Measurements from ENCODE around the gene FMN1.

DNA sequence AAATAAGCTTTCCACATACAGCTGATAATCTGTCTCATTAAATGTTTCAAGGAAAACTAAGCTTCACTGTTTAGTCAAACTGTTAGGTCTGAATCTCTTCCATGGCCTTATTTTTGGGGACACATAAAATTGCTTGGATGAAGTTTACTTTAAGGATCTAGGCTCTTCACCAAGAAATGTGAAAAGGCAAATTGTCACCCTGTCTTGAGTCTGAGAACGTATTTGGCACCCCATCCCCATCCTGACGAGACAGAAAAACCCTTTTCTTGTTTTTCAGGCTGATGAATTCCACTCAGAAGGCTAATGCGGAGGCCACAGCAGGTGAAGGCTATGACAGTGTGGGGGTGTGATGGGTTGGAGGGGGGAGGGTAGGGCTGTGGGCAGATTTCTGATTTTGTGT lies 250.1 kb downstream of the FMN1 start:
- TF ChIP-seq, protein P1, sequence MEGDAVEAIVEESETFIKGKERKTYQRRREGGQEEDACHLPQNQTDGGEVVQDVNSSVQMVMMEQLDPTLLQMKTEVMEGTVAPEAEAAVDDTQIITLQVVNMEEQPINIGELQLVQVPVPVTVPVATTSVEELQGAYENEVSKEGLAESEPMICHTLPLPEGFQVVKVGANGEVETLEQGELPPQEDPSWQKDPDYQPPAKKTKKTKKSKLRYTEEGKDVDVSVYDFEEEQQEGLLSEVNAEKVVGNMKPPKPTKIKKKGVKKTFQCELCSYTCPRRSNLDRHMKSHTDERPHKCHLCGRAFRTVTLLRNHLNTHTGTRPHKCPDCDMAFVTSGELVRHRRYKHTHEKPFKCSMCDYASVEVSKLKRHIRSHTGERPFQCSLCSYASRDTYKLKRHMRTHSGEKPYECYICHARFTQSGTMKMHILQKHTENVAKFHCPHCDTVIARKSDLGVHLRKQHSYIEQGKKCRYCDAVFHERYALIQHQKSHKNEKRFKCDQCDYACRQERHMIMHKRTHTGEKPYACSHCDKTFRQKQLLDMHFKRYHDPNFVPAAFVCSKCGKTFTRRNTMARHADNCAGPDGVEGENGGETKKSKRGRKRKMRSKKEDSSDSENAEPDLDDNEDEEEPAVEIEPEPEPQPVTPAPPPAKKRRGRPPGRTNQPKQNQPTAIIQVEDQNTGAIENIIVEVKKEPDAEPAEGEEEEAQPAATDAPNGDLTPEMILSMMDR (IDR thresholded peaks at IDR 0.05): no peak
- no peak for TF ChIP-seq POLR2A (IDR thresholded peaks at IDR 0.05)

All from esophagus squamous epithelium (tissue), 4 donors.